ENCODE data around the gene MUC3A. TPM values are rescaled to one million over a fixed set of nuclear protein-coding genes. Genes with fewer than 3 reads are reported as not detected.

The MUC3A gene
- total RNA-seq, 1 experiment from 2014 or later: 29.2 TPM

- no peaks in the 10 kb centered on the region for H3K23me2 ChIP-seq (ENCODE audit: insufficient read length, low read depth, low read length, poor library complexity, severe bottlenecking)
- H4K5ac ChIP-seq (ENCODE audit: insufficient read length, low read depth, low read length): no peak overlapping the region
- H2BK5ac ChIP-seq (ENCODE audit: insufficient read length, low read length): no peak overlapping the region
- H3K27ac Mint-ChIP-seq: no peak overlapping the region; a peak in 1 of 7 replicates
- no peaks in the 10 kb centered on the region for H3K9me3 ChIP-seq (ENCODE audit: control insufficient read depth, low read depth, low read length)
- no peaks in the 10 kb centered on the region for H3K9me3 Mint-ChIP-seq
- peaks cover 16% of the 10 kb centered on the region for H3K27me3 Mint-ChIP-seq (ENCODE audit: low read depth)
- H3K27me3 ChIP-seq (ENCODE audit: insufficient read depth, low read length): no peaks in the 10 kb centered on the region
- H2AFZ ChIP-seq (ENCODE audit: low read length): no peak overlapping the region
- H3K9ac ChIP-seq (ENCODE audit: extremely low read depth, insufficient read length, low read length): no peak overlapping the region
- H3K79me2 ChIP-seq (ENCODE audit: insufficient read depth, low read length): no peaks in the 10 kb centered on the region
- H3K4me3 Mint-ChIP-seq: no peak overlapping the region
- H2AK5ac ChIP-seq (ENCODE audit: insufficient read length, low read length): no peak overlapping the region
- no CpG with 5 or more reads among the region's 2 CpGs for WGBS (ENCODE audit: extremely low coverage, insufficient read length, low lambda C conversion rate)
- no peak overlapping the region for H3K18ac ChIP-seq (ENCODE audit: insufficient read length, low read depth, low read length)
- no peak for DNase-seq
- no peak overlapping the region for H2BK120ac ChIP-seq (ENCODE audit: low read depth, low read length, poor library complexity, severe bottlenecking)
- no peak overlapping the region for H3K4ac ChIP-seq (ENCODE audit: low read depth, low read length)
- H3K4me2 ChIP-seq (ENCODE audit: insufficient read depth, insufficient read length, low read length): no peak overlapping the region
- H3T11ph ChIP-seq (ENCODE audit: low read length): no peak overlapping the region
- H4K20me1 ChIP-seq (ENCODE audit: control insufficient read depth, insufficient read depth, insufficient read length): no peaks in the 10 kb centered on the region
- TF ChIP-seq, protein P1, sequence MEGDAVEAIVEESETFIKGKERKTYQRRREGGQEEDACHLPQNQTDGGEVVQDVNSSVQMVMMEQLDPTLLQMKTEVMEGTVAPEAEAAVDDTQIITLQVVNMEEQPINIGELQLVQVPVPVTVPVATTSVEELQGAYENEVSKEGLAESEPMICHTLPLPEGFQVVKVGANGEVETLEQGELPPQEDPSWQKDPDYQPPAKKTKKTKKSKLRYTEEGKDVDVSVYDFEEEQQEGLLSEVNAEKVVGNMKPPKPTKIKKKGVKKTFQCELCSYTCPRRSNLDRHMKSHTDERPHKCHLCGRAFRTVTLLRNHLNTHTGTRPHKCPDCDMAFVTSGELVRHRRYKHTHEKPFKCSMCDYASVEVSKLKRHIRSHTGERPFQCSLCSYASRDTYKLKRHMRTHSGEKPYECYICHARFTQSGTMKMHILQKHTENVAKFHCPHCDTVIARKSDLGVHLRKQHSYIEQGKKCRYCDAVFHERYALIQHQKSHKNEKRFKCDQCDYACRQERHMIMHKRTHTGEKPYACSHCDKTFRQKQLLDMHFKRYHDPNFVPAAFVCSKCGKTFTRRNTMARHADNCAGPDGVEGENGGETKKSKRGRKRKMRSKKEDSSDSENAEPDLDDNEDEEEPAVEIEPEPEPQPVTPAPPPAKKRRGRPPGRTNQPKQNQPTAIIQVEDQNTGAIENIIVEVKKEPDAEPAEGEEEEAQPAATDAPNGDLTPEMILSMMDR (conservative IDR thresholded peaks at IDR 0.05): no peak
- no peak overlapping the region for H3K14ac ChIP-seq (ENCODE audit: insufficient read depth, low read length)
- H4K91ac ChIP-seq (ENCODE audit: insufficient read length, low read depth, low read length): no peak overlapping the region
- no peak overlapping the region for H2BK15ac ChIP-seq (ENCODE audit: low read depth, low read length)
- peaks cover 6 to 12% of the 10 kb centered on the region in 2 experiments; a peak in 3 of 4 replicates for H3K4me1 Mint-ChIP-seq
- H4K8ac ChIP-seq (replicated peaks; ENCODE audit: insufficient read length, low read depth, low read length): no peak overlapping the region
- H3K56ac ChIP-seq (ENCODE audit: insufficient read length, low read depth, low read length): no peak overlapping the region
- no peaks in the 10 kb centered on the region for H3K36me3 Mint-ChIP-seq (ENCODE audit: insufficient read depth in 1 of 3, low read depth in 3 of 3)
- no peaks in the 10 kb centered on the region for H3K4me1 ChIP-seq (ENCODE audit: insufficient read depth, low read length)
- H2BK20ac ChIP-seq (ENCODE audit: low read depth, low read length, poor library complexity, severe bottlenecking): no peak overlapping the region
- H3K79me1 ChIP-seq (ENCODE audit: insufficient read depth, low read depth, low read length, poor library complexity, severe bottlenecking): no peaks in the 10 kb centered on the region
- H3K23ac ChIP-seq (ENCODE audit: insufficient read length, low read depth, low read length): no peak overlapping the region
- H3K27ac ChIP-seq (ENCODE audit: insufficient read length, low read depth, low read length): no peak overlapping the region
- no peak overlapping the region for H2BK12ac ChIP-seq (ENCODE audit: insufficient read length, low read depth, low read length)
Measured at GRCh38 chr7:100974021-100974420, 24.7 kb downstream of the MUC3A start.

All from H9 (cell line).